CD4-positive, alpha-beta T cell treated with Interleukin-6 at 100 ng/mL for 8 hours (primary cell): Measurements from ENCODE around the gene CSDE1.
"Not testable (repeated sequence)": the region's sequence is repeated elsewhere in the genome, so short reads cannot be mapped to it uniquely, and the experiment has no call there.

ENCODE experiments used
- DNase-seq: peaks from one replicate; pipeline ENCODE4 v3.0.0-alpha.2; 2020; ENCODE audit warnings: mixed read lengths, low spot score

The CSDE1 gene

GRCh38 chr1:114757455-114758255 is at the start of gene CSDE1:
Gene CSDE1, minus strand, starts transcription at chr1:114757984. Its CDS starts 18,094 bp downstream, at chr1:114739890.
- peak; percentile 97 for DNase-seq

- not testable (repeated sequence) for DNase-seq
Observed at GRCh38 chr1:114804449-114804848, 46.7 kb upstream of the CSDE1 start.

GRCh38 chr1:114803001-114803400 is 45.2 kb upstream of the CSDE1 start:
- DNase-seq = no peak

- no peak for DNase-seq
Observed at GRCh38 chr1:114794038-114794437, 36.3 kb upstream of the CSDE1 start.

GRCh38 chr1:114790581-114790980 is 32.8 kb upstream of the CSDE1 start:
- not testable (repeated sequence) for DNase-seq

- DNase-seq = not testable (repeated sequence)
Observed at GRCh38 chr1:114786440-114786839, 28.7 kb upstream of the CSDE1 start.

- DNase-seq = no peak
Observed at GRCh38 chr1:114782476-114782875, 24.7 kb upstream of the CSDE1 start.

GRCh38 chr1:114780344-114781226 is 22.8 kb upstream of the CSDE1 start, which contains the start of gene SIKE1:
Gene SIKE1, minus strand, starts transcription at chr1:114780685. Its CDS starts 78 bp downstream, at chr1:114780607.
- peak; percentile 94 for DNase-seq

- no peak for DNase-seq
Observed at GRCh38 chr1:114779722-114780121, 21.9 kb upstream of the CSDE1 start.

GRCh38 chr1:114776726-114777125 is 18.9 kb upstream of the CSDE1 start:
- DNase-seq = not testable (repeated sequence)

GRCh38 chr1:114771992-114772391 is 14.2 kb upstream of the CSDE1 start:
- DNase-seq = no peak

- DNase-seq = no peak
Observed at GRCh38 chr1:114770989-114771388, 13.2 kb upstream of the CSDE1 start.

- no peak for DNase-seq
Observed at GRCh38 chr1:114764689-114765088, 6.9 kb upstream of the CSDE1 start.

- DNase-seq = no peak
Observed at GRCh38 chr1:114758256-114758832, 560 bp upstream of the CSDE1 start.

- no peak for DNase-seq
Observed at GRCh38 chr1:114756949-114757454, 782 bp downstream of the CSDE1 start.

- DNase-seq = no peak
Observed at GRCh38 chr1:114756009-114756892, 1.5 kb downstream of the CSDE1 start.

GRCh38 chr1:114755006-114755931 is 2.5 kb downstream of the CSDE1 start:
- no peak for DNase-seq

GRCh38 chr1:114753702-114754101 is 4.1 kb downstream of the CSDE1 start:
- DNase-seq = not testable (repeated sequence)

GRCh38 chr1:114753143-114753542 is 4.6 kb downstream of the CSDE1 start:
- DNase-seq = no peak

- no peak for DNase-seq
Observed at GRCh38 chr1:114750780-114751179, 7.0 kb downstream of the CSDE1 start.
